AG08396 (cell line): ENCODE data around the gene THAP3.
"Not testable (repeated sequence)": the region's sequence is repeated elsewhere in the genome, so short reads cannot be mapped to it uniquely, and the experiment has no call there.

ENCODE experiments used
- DNase-seq: peaks from one replicate; pipeline ENCODE4 v3.0.0; 2012; ENCODE audit warnings: low spot score, mixed read lengths

The THAP3 gene

GRCh38 chr1:6591222-6591621 is 33.4 kb upstream of the THAP3 start:
- no peak for DNase-seq

GRCh38 chr1:6591644-6592043 is 33.0 kb upstream of the THAP3 start:
- DNase-seq, result no peak

DNA sequence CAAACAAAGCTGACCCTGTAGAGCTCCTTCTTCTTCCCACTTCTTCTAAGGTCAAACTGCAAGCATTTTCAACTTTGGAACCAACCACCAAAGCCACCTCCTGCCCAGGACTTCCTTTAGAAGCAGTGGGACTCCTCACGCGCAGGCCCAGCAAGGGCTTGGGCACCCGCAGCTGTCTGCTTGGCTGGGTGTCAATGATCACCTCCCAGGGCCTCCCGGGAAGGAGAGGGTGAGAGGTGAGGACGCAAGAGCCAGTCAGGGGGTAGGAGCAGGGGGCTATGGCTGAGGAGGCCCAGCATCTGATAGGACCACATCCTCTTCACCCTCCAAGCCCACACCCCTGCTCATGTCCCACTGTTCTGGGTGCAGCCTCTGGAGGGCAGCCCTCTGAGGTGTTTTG is 32.2 kb upstream of the THAP3 start:
- no peak for DNase-seq

- no peak for DNase-seq
These were observed 31.6 kb upstream of the THAP3 start for GRCh38 chr1:6592865-6593593.

- DNase-seq, result no peak
These were observed 30.9 kb upstream of the THAP3 start for GRCh38 chr1:6593810-6594209.

GRCh38 chr1:6594977-6595740 is 29.5 kb upstream of the THAP3 start:
- DNase-seq, result no peak

DNA sequence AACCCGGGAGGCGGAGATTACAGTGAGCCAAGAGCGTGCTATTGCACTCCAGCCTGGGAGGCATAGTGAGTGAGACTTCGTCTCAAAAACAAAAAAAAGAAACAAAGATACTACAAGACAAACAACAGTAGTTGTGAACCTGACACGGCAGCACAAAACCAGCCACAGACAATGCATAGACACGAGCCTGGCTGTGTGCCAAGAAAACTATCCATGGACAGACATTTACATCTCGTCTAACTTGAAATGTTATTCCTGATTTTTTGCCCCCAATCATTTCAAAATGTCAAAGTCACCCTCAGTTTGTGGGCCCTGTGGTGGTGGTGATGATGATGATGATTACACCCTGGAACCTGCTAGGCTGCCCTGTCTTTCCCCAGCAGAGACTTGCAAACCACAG is 28.3 kb upstream of the THAP3 start:
- no peak for DNase-seq

DNA sequence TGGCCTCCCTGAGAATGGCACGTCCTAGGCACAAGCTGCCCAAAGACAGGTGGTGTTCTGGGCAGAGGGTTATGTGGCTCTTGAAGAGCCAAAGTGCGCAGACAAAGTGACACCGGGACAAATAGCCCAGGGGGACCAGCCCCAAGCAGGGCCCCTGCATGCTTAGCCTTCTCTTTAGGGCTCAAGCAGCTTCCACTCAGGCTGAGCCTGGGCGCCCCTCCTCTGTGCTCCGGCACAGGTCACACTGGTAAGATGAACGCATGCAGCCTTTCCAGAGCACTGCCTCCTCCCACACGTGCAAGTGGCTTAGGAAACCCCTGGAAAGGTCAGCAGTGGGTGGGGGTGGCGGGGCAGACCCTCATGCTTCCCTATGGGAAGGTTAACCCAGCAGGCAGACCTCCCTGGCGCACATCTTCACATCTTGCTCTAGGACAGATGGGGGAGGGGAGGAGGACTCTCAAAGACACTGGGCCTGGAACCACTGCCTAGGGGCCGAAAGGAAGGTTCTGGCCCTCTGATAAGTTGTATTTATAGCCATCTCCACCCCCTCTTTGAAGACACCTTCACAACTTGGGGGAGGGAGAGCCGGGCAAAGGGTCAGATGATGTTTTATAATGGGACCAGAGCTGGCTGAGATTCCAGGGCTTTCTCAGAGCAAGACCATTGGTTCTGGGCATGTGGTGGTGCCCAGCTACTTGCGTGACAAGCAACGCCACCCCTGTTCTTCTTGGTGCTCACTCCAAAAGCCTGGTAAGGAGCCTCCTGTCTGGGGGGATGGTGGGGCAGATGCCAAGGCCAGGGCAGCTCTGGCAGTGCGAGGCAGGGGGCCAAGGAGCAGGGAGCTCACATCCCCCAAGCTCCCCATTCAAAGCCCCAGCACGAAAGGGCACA is 27.5 kb upstream of the THAP3 start:
- DNase-seq, result no peak

GRCh38 chr1:6597777-6598131 is 26.9 kb upstream of the THAP3 start:
- no peak for DNase-seq

- DNase-seq, result no peak
These were observed 25.3 kb upstream of the THAP3 start for GRCh38 chr1:6599141-6599975.

DNA sequence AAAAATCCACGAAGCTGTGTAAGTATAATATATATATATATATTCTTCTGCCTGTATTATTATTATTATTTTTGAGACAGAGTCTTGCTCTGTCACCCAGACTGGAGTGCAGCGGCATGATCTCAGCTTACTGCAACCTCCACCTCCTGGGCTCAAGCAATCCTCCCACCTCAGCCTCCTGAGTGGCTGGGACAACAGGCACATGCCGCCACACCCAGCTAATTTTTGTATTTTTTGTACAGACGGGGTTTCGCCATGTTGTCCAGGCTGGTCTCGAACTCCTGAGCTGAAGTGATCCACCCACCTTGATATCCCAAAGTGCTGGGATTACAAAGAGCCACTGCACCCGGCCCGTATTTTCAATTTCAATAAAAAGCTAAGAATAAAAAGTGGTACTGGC is 24.7 kb upstream of the THAP3 start:
- DNase-seq, result not testable (repeated sequence)

DNA sequence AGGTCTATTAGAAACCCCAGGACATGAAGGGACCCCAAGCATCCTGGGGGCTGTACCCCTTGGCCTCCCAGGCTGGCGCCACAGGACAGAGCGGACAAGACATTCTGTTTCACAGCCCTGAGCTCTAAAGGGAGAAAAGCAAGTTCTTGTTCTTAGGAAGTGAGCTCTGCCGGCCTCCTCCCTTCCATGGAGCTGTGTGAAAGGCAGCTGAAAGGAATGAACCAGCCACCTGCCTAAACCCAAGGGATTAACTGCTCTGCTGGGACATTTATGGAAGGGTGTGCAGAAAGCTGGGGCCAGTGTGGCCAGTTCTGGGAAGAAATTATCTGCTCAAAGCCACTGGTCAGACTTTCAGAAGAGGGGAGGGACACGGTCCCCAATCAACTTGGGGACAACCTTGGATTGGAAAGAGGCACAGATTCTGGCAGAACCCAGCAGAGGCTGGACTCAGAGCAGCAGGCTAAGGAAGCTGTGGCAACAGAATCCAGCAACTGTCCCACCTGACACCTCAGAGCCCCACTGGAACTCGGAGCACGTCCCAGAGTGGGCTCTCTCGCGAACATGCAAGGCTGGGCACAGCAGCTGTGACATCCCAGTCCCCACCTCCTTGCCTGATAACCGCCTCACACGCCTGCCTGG is 24.1 kb upstream of the THAP3 start:
- no peak for DNase-seq

- DNase-seq, result peak; percentile 94
These were observed 23.4 kb upstream of the THAP3 start for GRCh38 chr1:6601049-6601922.

GRCh38 chr1:6601923-6602668 is 22.6 kb upstream of the THAP3 start:
- peak; percentile 73 for DNase-seq

DNA sequence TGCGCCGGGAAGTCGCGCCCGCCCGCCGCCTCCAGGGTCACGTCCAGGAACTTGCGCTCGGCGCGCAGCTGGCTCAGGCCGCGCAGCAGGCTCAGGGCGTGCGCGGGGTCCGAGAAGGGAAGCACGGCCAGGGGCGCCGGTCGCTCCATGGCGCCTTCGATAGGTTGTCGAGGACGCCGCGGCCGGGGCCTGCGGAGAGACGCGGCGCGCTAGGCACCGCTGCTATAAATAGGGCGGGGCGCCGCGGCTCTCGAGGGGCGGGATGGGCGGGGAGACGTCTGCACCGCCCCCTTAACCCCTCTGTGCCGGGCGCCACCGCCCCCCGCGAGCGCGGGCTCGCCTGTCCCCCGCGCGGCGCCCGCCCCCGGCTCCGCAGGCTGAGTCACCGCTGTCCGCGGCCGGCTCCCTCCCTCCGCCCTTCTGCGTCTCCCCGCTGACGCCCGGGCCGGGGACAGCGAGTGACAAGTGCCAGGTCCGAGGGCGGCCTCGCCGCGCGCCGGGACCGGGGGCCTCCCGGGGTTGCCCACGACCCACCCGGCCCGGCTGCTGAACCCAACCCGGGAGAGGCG is 21.9 kb upstream of the THAP3 start, which contains the start of gene KLHL21:
TSS of gene KLHL21 (minus strand) at position 201 of the 569 bp plus-strand sequence. CDS start at position 149, 52 bp downstream.
- peak; percentile 96 for DNase-seq

DNA sequence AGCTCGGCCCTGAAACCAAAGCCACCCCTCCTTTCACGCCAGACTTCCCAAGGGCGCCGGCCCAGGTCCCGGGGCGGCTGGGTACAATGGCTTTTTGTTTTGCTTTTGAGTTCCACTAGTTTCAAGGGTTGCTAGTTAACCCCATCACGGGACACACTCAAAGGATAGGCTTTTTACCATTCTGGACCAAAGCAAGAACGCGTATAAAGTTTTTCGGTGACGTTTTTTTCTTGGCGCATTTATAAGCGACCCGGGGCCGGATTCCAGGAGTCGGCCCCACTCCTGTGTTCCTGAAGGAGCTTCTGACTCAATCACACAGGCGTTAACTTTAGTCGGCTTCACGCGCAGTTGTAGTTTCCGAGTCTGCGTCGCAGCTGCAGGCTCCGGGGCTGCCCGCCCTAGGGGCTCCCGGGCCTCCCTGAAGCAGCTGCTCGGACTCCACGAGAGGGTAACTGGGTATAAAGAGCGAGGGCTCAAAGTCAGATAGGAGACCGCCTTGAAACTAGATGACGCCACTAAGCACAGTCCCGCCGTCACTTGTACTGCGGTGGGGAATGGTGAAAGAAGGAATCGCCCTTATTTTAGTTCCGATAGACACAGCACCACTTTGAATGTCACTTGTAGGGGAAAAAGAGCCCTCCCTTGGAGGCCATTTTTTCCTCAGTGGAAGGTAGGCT is 21.3 kb upstream of the THAP3 start:
- peak; percentile 49 for DNase-seq

DNA sequence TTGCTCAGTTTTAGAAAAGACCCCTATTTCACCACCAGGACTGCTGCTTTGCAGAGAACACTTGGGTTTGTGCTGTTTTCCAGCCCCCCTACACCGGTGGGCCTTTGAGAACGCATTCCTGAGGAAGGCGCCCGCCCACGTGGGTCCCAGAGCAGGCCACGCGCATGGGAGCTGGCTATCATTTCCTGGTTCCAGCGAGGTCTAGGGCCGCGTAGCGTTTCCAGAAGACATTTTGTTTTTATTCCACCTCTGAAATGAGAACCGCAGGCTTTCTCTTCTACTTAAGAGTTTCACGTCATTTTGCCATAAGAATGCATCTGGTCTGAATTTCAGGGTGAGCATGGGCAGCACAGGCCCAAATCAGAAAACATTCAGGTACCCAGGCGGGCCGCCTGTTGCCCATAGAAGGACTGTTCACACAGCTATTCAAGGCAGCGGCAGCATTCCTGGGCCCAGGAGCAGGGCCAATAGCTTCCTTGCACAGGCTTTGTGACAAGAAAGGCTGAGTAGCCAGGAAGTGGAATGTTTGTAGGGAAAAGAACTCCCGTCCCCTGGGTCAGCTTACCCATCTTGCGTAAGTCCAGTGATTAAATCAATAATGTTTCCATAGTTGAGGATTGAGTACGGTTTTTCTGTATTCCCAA is 20.6 kb upstream of the THAP3 start:
- peak; percentile 80 for DNase-seq
